Measurements from ENCODE around the gene MRPS31.

- TF ChIP-seq, protein P1, sequence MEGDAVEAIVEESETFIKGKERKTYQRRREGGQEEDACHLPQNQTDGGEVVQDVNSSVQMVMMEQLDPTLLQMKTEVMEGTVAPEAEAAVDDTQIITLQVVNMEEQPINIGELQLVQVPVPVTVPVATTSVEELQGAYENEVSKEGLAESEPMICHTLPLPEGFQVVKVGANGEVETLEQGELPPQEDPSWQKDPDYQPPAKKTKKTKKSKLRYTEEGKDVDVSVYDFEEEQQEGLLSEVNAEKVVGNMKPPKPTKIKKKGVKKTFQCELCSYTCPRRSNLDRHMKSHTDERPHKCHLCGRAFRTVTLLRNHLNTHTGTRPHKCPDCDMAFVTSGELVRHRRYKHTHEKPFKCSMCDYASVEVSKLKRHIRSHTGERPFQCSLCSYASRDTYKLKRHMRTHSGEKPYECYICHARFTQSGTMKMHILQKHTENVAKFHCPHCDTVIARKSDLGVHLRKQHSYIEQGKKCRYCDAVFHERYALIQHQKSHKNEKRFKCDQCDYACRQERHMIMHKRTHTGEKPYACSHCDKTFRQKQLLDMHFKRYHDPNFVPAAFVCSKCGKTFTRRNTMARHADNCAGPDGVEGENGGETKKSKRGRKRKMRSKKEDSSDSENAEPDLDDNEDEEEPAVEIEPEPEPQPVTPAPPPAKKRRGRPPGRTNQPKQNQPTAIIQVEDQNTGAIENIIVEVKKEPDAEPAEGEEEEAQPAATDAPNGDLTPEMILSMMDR (IDR thresholded peaks at IDR 0.05) = no peak
- TF ChIP-seq POLR2A (IDR thresholded peaks at IDR 0.05) = no peak
Measured at GRCh38 chr13:40787062-40787461, 16.1 kb upstream of the MRPS31 start.

All from thyroid gland (tissue), 4 donors.